ENCODE data around the gene TUBA4A.

TUBA4A gene

DNA sequence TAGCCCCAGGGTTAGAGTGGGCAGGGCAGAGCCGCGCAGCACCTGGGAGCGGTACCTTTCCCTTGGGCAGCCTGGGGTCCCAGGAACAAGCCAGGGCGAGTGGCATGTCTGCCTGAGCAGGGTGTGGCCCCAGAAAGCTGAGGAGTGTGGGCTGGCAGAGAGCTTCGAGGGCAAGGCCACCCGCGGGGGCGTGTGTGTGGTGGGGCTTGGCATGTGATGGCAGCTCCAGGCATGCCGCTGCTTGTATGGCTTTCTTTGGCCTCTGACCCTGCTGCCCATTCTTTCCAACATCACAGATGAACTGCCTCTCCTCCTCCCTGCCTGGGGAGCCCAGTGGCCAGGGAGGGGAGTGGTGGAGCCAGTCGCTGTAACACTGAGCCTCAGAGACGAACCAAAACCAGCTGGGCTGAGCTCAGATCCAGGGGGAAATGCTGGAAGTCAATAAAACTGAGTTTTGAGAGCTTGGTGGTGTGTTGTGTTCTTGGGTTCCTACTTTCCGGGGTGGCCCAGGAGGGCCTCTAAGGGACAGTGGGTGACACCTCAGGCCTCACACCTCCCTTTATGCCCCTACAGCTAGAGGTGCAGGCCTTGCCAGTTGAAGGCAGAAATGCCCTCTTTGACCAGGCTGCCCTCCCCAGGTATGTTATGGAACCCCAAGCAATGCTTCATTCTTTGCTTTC, 32.9 kb upstream of the TUBA4A start:
- no peak for DNase-seq (ENCODE audit: low spot score)

DNA sequence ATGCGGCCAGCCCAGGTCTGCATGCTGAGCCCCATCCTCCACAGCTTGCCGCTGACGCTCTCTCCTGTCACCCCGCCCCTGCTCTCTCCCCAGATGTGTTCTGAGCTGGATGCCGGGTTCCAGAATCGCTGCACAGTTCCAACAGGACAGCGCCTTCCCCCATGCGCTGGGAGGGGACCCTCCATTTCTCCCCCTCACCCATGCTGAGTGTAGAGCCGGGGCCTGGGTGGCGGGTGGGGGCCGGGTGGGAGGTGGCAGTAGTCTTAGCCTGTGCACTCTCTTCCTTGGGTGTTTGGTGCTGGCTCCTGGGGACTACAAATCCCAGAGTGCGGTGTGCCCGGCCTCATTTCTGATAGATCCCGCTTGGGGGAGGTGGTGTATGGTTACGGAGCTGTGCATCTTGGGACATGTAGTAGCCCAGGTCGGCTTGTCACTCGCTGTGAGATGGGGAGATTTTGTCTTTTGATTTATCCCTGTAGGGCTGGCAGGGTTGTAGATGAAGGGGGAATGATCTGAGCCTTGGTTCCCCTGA, 32.2 kb upstream of the TUBA4A start:
- DNase-seq (ENCODE audit: low spot score), result no peak

DNA sequence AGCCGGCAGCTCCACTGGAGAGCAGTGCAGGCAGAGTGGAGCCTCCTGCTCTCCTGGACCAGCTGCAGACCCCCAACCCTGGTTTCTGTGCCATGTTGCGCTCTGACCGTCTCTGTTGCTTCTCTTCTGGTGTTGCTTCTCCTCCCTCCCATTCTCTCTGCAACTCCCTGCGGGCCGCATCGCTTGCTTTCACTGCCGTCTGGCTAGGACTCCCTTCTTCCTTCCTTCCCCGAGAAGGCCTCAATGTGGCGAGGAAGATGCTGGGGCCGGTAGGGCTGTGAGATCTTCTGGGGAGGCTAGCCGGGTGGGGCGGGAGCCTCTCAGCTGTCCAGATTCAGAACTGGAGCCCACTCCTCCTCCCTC, 31.6 kb upstream of the TUBA4A start:
- DNase-seq (ENCODE audit: low spot score), result no peak

DNA sequence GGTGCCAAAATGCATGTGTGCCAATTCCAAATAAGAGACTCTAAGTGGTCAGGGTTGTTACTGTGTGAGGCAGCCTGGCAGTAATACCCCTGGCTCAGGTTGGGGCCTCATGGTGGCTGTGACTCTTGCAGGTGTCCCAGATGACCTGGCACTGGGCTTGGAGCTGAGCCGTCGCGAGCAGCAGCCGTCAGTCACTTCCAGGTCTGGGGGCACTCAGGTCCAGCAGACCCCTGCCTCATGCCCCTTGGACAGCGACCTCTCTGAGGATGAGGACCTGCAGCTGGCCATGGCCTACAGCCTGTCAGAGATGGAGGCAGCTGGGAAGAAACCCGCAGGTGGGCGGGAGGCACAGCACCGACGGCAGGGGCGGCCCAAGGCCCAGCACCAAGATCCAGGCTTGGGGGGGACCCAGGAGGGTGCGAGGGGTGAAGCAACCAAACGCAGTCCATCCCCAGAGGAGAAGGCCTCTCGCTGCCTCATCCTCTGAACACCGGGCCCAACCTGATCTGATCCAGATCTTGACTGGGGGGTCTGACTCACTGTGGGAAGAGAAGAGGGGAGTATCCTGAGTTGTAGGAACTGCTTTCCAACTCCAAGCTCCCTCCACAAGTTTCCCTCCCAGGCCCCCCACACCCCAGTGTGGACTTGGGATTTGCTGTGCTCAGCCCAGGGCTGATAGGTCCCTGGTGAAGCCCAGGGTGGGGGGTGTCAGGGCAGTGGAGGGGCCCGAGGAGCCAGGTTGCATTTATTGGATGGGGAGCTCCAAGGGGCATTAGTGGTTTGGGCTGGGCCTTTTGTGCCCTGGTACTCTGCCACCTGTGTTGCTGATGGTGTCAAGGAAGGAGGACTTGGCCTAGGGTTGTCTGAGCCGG, 31.0 kb upstream of the TUBA4A start:
- DNase-seq (ENCODE audit: low spot score), result no peak

DNA sequence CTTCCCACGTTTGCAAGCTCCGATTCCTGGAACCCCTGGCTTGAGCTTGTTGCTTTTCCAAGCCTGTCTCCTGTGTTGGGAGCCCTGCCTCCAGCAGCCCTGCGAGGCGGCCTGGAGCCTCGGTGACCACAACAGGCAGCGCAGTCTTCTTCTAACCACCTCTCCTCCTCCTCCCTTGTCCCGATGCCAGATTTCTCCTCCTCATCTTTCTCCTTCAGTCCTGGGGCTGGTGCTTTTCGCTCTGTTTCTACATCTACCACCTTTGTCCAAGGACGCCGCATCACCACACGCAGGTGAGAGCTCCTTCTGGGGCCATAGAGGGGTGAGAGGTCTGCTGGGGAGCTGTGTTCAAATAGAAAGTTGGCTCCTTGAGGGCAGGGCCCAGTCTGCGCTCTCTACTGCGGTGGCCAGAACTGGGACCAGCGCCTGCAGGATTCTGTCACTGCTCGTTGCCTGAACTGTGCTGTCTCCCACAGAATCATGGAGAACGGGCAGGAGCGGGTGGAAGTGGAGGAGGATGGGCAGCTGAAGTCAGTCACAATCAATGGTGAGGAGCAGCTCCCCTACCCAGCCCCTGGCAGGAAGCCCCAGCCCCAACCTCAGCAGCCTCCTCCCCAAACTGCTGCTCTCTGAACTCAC, 29.3 kb upstream of the TUBA4A start:
- no peak for DNase-seq (ENCODE audit: low spot score)

DNA sequence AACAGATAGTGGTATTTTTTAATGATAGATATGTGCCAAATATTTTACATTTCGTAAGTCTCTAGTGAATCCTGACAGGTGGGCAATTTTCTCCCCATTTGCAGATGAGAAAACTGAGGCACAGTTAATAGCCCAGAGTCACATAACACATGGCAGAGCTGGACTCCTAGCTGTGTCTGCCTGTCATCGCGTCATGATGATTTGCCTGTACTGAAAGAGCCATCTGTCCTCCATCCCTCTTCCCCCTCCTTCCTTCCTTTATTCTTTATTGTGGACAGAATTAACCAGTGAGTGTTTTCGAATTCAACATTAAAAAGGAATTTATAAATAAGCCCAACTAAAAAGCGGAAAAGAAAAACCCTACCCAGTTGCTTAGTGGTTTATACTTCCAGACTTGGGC, 28.7 kb upstream of the TUBA4A start:
- no peak for DNase-seq (ENCODE audit: low spot score)

DNA sequence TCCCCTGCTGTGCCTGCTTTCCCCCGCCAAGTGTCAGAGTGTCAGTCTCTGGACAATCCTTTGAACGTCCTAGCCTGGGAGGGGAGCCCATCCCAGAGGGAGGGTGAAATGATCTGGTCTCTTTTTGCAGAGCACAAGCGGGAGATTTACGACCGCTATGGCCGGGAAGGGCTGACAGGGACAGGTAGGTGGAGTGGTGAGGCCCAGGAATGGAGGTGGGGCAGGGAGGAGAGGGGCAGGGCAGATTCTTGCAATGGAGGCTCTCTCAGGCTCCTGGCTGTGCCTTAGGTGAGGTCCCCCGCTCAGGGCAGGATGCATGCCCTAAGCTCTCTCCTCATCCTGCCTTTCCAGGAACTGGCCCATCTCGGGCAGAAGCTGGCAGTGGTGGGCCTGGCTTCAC, 27.9 kb upstream of the TUBA4A start:
- DNase-seq (ENCODE audit: low spot score), result no peak

DNA sequence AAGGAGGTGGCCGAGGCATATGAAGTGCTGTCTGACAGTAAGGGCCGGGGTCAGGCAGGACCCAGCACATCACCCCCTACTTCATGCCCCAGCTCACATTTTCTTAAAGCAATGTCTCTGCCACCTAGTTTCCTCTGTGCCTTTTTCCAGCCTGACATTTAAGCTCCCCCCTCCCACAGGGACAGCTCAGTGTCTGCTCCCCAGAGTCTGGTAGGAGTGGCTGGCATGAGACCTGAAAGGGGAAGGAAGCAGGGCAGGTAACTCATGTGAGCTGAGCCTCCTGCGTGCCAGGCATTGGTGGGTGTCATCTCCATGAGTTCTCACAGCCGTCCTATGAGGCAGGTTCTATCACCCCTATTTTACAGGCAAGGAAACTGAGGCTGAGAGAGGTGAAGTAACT, 26.9 kb upstream of the TUBA4A start:
- DNase-seq (ENCODE audit: low spot score), result no peak

DNA sequence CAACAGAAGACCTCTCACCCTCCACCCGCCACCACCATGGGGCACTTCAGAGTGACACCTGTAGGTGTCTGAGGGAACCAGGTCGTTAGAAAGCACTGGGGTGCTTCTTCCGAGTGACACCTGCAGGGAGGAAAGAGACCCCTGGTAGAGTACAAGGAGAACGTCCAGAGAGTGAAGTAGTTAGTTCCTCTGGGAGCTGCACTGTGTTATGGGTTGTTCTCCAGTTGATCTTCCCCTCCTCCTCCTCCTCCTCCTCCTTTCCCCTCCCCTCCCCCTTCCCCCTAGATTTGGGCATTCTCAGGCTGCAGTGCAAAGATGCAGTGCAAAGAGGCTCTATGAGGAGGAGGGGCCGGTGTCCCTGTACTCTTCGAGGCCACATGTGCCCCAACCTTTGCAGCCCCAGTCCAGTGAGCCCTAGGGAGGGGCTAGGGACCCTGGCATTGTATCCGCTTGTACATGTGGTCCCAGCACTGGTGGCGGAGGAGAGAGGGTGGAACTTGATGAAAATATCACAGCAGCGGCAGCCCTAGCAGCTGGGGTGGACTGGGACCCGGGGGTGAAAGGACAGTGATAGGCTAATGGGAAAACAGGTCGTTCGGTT, 26.3 kb upstream of the TUBA4A start:
- no peak for DNase-seq (ENCODE audit: low spot score)

DNA sequence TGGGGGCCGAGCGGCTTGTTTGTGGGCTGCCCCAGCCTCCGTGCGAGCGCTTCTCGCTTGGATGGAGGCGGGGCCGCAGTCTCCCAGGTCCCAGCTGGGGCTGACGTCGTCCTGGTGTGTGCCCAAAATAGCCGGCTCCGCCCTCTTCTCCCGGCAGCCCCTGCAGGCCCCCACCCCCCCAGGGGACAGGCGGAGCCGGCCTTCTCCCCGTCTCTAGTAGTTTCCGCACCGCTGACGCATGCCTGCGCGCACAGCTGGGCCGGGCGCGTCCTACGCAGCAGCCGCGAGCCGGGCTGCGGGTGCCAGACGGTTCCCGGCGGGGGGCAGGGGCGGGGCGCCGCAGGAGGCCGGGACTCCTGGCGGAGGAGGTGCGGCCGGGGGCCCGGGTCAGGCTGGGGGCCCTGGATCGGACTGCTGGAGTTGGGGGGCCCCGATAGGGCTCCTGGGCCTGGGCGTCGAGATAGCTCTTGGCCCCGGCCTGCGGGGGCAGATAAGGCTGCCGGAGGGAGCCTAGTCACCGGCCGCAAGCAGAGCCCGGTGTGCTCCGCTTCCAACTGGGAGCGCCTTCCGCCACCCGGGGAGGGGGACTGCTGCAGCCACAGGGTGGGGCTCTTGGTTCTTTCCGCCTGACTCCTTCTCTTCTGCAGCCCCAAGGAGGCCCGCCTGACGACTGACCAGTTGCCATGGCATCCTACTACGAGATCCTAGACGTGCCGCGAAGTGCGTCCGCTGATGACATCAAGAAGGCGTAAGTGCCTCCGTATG, 25.6 kb upstream of the TUBA4A start, which contains the start of gene DNAJB2:
DNAJB2 (plus strand) TSS at position 216 of the 765 bp plus-strand sequence; CDS start at position 684, 468 bp downstream.
- peak; percentile 98 for DNase-seq (ENCODE audit: low spot score)

DNA sequence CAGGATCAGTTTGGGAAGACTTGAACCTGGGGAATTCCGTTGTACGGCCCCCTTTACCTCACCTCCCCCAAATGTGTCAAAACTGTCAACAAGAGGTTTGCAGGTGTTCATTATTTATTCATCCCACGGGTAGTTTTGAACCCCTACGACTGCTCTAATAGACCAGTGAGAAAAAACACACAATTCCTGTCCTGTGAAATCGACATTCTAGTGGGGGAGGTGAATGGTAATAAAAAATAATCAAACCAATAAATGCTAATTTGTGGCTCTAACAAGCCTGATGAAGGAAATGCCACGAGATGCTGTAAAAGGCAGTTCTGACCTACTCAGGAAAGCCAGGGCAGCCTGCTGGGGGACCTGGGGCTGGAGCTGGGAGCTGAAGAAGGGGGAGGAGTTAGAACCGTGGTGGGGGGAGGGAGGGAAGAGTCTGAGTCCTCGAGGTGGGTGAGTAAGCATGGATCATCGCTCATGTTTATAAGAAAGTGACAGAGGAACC, 25.0 kb upstream of the TUBA4A start:
- DNase-seq (ENCODE audit: low spot score), result no peak

DNA sequence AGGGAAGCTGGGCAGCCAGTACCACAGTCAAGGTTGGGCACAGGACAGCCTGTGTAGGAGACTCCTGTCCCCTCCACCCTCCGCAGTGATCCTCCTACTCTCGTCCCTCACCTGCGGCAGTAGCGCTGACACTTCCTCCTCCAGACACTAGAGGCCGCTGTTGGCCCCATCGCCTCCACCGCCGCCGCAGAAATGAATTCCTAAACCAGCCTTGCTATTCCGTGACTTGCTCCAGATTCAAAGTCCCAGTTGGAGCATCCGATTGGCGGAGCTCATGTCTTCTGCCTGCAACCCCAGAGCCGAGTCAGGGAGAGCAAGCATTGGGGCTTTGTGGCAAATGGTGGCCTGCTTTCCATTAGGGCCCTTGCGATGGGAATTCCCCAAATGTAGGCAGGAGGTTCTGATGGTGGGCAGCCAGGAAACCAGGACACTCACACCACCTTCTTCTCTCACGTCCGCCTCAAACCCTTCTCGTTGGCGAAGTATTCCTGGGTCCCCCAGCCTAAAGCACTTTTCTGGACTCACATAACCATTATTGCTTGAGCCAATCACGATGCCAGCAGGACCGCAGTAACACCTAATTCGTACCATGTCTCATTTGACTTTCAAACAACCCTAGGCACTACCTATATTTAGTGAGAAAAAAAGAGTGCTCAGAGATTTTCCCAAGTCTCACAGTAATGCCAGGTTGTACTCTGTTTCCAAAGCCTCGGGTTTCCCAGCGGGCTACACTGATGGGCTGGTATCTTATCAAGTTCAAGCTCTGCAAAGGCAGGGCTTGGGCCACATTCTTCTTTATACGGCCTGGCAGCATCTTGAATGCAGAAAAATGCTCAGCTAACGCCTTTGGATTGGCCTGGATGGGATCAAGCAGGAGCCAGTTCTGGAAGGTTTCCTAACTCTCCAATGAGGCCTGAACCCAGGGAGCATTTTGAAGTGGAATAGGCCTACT, 24.3 kb upstream of the TUBA4A start:
- peak; percentile 66 for DNase-seq (ENCODE audit: low spot score)

DNA sequence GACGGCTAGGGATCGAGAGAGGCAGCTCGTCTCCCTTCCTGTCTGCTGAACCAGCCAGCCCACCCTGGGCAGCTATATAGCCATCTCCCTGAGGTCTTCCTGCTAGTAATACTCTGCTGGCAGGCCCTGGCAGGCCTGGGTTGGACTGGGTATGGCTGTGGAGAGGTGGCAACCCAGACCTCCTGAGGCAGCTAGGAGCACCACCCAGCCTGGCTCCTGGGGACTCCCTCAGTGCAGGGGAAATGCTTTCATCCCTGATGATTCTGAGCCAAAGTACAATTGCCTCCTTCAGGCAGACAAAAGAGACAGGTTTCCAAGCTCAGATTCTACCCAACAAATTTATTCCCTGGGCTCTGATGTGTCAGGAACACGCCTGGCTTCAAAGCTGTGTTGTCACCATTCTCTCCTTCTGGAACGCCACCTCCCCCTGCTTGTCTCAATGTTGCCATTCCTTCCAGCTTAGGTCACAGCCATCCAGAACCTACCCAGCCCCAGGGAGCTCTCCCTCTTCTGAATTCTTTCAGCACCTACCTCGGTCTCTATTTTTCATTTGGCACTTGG, 20.7 kb upstream of the TUBA4A start:
- no peak for DNase-seq (ENCODE audit: low spot score)

DNA sequence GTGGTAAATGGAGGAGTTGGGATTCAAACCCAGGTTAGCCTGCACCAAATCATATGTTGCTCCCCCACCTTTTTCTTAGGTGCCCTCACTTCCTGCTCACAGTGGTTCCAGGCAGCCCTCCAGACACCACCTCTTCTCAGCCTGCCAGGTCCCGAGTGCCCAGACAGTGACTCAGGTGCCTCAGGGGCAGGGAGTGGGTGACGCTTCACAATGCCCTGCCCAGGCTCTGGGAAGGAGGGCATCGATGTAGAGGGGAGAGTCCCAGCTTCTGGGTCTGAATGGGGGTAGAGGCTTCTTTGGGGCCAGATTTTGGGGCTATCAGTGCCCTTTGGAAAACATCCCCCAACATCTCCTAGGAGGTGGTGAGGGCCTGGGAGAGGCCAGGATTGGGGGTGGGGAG, 20.2 kb upstream of the TUBA4A start:
- no peak for DNase-seq (ENCODE audit: low spot score)

DNA sequence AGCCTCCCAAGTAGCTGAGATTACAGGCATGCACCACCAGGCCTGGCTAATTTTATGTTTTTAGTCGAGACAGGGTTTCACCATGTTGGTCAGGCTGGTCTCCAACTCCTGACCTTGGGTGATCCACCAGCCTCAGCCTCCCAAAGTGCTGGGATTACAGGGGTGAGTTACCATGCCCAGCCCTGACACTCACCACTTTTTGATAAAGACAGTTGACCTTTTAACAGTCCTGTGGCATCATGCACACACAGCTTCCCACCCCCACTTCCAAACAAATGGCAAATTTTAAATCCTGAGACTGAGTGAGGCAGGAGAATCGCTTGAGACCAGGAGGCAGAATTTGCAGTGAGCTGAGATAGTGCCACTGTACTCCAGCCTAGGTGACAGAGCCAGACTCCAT, 19.3 kb upstream of the TUBA4A start:
- DNase-seq (ENCODE audit: low spot score), result no peak

DNA sequence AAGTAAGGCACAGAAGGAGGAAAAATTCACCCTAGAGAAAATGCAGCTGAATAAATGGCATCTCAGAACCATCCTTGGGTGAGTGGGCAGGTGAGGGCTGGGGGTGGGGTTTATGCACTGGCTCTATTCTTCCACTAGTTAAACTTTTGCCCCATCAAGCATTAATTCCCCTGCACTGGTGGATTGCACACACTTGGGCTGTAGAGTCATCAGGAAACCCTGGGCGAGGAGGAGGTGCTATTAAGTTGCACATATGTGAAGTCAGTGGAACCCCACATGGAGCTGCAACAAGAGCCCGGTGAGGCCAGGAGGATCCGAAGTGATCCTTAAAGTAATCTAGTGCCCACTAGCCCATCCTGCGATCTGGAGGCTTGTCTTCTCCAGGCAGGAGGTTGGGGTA, 18.6 kb upstream of the TUBA4A start:
- no peak for DNase-seq (ENCODE audit: low spot score)

DNA sequence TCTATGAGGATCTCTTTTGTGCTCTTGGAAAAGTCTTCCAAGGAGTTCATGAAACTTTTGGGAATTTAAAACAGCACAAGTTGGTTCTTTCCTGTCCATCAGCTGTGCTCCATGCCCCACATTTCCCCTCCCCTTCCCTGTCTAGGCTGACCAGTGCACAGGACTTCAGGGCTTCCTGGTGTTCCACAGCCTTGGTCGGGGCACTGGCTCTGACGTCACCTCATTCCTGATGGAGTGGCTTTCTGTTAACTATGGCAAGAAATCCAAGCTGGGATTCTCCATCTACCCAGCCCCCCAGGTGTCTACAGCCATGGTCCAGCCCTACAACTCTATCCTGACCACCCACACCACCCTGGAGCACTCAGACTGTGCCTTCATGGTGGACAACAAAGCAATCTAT, 17.3 kb upstream of the TUBA4A start:
- DNase-seq (ENCODE audit: low spot score), result no peak

DNA sequence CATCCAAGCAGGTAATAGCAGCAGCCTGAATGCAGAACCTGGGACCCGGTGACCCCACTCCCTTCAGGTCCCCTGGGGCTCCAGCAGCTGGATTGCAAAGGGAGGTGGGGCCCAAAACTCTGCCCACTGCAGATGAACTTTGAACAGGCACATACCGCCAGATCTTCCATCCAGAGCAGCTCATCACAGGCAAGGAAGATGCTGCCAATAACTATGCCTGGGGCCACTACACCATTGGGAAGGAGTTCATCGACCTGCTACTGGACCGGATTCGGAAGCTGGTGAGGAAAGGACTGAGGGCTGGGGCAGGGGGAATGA, 16.3 kb upstream of the TUBA4A start:
- no peak for DNase-seq (ENCODE audit: low spot score)

DNA sequence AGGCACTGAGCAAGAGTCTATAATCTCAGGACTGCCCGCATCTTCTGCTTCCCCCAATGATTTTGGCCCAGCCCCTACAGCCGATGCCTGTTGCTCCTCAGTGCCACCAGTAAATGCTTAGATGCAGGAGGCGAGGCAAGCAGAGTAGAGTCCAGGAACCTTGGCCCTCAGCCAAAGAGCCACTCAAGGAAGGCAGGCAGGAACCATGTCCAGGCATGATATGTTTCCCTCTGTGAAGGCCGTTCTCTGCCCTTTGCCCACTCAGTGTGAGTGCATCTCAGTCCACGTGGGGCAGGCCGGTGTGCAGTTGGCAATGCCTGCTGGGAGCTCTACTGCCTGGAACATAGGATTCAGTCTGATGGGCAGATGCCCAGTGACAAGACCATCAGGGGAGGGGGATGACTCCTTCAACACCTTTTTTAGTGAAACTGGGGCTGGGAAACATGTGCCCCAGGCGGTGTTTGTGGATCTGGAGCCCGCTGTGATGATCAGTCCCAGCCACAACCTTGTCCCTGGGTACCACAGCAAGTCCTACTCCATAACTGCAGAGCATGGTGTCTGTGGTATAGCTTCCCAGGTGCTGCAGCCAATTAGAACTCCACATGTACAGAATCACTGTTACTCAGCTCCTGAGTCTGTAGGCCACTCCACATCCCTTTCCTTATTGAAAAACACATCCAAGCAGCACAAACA, 15.8 kb upstream of the TUBA4A start:
- DNase-seq (ENCODE audit: low spot score), result no peak

DNA sequence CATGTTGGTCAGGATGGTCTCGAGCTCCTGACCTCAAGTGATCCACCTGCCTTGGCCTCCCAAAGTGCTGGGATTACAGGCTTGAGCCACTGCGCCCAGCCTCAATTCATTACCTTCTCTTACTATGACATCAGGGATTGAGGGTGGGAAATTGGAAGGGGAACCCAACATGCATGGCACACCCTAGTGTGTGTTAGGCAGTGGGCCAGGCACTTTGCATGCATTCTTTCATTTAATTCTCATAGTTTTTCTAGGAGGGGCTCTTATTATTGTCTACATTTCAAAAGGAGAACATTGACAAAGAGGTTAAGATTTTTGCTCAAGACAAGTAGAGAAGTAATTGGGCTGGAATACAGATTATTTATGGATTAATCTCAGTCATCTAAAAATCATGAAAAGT, 14.6 kb upstream of the TUBA4A start:
- no peak for DNase-seq (ENCODE audit: low spot score)
